ENCODE results near the gene FGD4. TPM values are rescaled to one million over a fixed set of nuclear protein-coding genes. Genes with fewer than 3 reads are reported as not detected.

The FGD4 gene
- total RNA-seq, 4 donors from 2014 or later = 32.5 to 51.4 (median 38.8) TPM

DNA sequence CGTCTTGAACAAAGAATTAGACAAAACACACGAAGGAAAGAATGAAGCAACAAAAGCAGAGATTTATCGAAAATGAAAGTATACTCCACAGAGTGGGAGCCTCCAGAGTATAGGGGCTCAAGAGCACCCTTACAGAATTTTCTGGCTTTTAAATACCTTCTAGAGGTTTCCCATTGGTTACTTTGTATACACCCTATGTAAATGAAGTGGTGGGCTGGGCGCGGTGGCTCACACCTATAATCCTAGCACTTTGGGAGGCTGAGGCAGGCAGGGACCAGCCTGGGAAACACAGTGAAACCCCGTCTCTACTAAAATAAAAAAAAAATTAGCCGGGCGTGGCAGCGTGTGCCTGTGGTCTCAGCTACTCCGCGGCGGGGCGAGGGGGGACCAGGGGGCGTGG, 266.7 kb downstream of the FGD4 start:
- Histone ChIP-seq H3K4me1 (no peaks in the 10 kb centered on the region), H3K9me3 (no peaks in the 10 kb centered on the region), H3K36me3 (no peaks in the 10 kb centered on the region), H3K27me3 (no peaks in the 10 kb centered on the region), H3K4me3 (replicated peaks in 1 of 3) (no peak overlapping the region), H3K27ac (no peak overlapping the region)
- 64 to 87% methylated on average over 14 of the region's 14 CpGs for WGBS, 2 donors
- intact Hi-C loops (cut with DNase I) = loop anchor here (10.0 kb wide), 1 partner anchor 301 kb away; no protein-coding TSS in a partner anchor
- no peak for TF ChIP-seq POLR2A (IDR thresholded peaks at IDR 0.05)
- TF ChIP-seq, protein P1, sequence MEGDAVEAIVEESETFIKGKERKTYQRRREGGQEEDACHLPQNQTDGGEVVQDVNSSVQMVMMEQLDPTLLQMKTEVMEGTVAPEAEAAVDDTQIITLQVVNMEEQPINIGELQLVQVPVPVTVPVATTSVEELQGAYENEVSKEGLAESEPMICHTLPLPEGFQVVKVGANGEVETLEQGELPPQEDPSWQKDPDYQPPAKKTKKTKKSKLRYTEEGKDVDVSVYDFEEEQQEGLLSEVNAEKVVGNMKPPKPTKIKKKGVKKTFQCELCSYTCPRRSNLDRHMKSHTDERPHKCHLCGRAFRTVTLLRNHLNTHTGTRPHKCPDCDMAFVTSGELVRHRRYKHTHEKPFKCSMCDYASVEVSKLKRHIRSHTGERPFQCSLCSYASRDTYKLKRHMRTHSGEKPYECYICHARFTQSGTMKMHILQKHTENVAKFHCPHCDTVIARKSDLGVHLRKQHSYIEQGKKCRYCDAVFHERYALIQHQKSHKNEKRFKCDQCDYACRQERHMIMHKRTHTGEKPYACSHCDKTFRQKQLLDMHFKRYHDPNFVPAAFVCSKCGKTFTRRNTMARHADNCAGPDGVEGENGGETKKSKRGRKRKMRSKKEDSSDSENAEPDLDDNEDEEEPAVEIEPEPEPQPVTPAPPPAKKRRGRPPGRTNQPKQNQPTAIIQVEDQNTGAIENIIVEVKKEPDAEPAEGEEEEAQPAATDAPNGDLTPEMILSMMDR (IDR thresholded peaks at IDR 0.05) = no peak
- no peak for DNase-seq

DNA sequence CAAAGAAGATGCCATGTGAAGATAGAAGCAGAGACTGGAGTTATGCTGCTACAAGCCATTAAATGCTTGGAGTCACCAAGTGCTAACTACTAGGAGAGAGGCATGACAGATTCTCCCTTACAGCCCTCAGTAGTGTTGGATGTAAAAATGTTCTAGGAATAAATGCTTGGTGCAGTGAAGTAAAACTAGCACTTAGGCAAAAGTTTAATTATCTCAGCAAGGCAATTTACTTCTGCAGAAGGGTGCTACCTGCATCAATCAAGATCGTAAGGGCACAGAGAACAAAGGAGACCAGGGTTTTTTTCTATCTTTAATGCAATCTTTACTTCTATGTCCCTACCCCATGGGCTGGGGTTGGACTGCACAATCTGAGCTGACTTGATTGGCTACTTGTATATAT, 270.2 kb downstream of the FGD4 start:
- intact Hi-C loops (cut with DNase I) = loop anchor here (10.0 kb wide), 1 partner anchor 305 kb away; no protein-coding TSS in a partner anchor
- Histone ChIP-seq H3K9me3 (no peaks in the 10 kb centered on the region), H3K27me3 (no peaks in the 10 kb centered on the region), H3K4me3 (replicated peaks in 1 of 3) (no peak overlapping the region), H3K36me3 (no peaks in the 10 kb centered on the region), H3K4me1 (no peaks in the 10 kb centered on the region), H3K27ac (no peak overlapping the region)
- TF ChIP-seq POLR2A (IDR thresholded peaks at IDR 0.05) = no peak
- TF ChIP-seq, protein P1 (IDR thresholded peaks at IDR 0.05) = no peak
- DNase-seq = no peak
- WGBS, 2 donors = 100% methylated on average over 1 of the region's 1 CpG

DNA sequence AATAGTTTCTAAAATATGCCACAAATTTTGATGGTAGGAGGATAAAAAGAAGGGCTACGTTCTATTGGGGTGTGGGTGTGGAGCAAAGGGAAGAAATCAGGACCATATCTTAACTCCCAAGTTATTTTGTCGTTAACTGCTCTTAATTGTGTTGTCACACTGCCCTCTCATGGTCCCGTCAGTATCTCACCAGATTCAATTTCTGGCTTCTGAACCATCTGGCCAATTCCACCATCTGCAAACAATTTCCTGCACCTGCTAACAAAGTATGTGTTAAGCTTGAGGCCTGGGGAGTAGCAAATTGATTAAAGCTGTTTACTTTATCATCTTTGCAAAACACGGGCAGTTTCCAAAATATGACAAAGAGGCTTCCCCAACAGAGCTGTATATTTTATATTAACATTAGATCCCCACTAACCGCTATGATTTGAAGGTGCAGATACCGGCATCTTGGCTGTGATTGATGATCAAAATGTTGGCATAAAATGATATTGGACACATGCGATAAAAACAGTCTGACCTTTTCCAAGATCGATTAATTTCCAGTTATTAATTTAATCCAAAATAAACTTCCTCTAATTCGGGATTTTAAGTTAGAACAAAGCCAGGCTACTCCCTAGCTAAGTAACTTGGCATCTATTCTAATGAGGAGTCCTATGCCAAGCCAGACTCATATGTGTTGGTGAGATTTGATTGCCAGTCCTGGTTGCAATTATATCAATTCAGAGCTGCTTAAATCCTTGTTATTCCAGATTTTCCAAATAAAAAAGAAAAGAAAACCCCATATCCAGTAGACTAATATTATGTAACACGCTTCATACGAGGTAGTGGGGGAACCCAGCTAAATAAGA, 272.8 kb downstream of the FGD4 start:
- intact Hi-C loops (cut with DNase I) = no loop called here
- 50 to 52% methylated on average over 11 of the region's 11 CpGs for WGBS, 2 donors
- H3K27me3 ChIP-seq = no peaks in the 10 kb centered on the region
- H3K9me3 ChIP-seq = no peaks in the 10 kb centered on the region
- no peak overlapping the region for H3K4me3 ChIP-seq (replicated peaks in 1 of 3)
- no peak overlapping the region for H3K27ac ChIP-seq
- no peaks in the 10 kb centered on the region for H3K36me3 ChIP-seq
- DNase-seq = peak; percentile 24
- no peaks in the 10 kb centered on the region for H3K4me1 ChIP-seq
- TF ChIP-seq, protein P1 (IDR thresholded peaks at IDR 0.05) = peak in 5 of 6 experiments; percentile 16 to 52 (median 45)
- no peak for TF ChIP-seq POLR2A (IDR thresholded peaks at IDR 0.05)

DNA sequence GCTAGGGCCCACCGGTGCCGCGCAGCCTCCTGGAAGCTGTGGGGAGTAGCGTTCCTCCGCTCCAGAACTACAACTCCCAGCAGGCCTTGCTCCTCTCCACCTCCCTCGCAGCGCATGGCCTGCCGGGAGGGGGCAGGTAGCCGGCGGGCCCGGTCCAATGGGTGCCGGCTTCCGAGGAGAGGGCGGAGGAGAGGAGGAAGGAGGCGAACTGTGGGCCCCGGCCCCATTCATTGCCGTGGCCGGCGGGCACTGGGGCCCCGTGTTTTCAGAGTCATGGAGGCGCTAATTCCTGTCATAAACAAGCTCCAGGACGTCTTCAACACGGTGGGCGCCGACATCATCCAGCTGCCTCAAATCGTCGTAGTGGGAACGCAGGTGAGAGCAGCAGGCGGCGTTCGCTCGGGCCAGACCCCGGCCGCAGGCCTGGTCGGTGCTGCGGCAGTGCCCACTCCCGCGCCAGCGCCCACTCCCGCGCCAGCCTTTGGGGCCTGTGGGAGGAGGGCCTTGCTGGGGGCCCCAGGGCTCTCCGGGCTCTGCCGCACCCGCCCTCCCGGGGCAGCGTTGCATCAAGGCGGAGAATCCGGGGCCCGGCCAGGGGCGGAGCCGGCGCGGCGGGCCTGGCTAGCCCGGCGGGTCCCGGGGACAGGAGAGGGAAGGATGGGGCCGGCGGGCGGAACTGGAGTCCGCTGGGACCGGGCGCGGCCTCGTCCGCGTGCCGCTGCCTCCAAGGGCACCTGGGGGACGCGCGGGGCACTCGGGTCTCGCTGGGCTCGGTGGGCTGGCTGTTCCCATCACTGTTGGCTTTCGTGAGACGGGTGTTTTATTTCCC, 279.9 kb downstream of the FGD4 start, which contains the start of gene DNM1L:
Gene DNM1L, plus strand, starts transcription at position 211 of the 829 bp plus-strand sequence. Its CDS starts 63 bp downstream, at position 274.
- Histone ChIP-seq H3K4me3 (replicated peaks in 1 of 3) (peak within 1 kb of the TSS; percentile 45 to 80 (median 48)), H3K9me3 (no peaks in the 10 kb centered on the region), H3K36me3 (no peaks in the 10 kb centered on the region), H3K4me1 (peaks cover 4 to 12% of the 10 kb centered on the region in 2 donors), H3K27me3 (no peaks in the 10 kb centered on the region), H3K27ac (peak within 1 kb of the TSS; percentile 84 to 93 (median 88))
- TF ChIP-seq POLR2A (IDR thresholded peaks at IDR 0.05) = peak in 1 of 2 donors; percentile 88
- TF ChIP-seq, protein P1 (IDR thresholded peaks at IDR 0.05) = peak in 1 of 6 experiments; percentile 10
- intact Hi-C loops (cut with DNase I) = no loop called here
- WGBS, 2 donors = 0% methylated on average over 16 to 43 of the region's 76 CpGs
- peak; percentile 93 to 95 for DNase-seq
